ENCODE measurements around the gene COG1. TPM values are rescaled to one million over a fixed set of nuclear protein-coding genes. Genes with fewer than 3 reads are reported as not detected.

COG1 gene
- total RNA-seq, 1 donor from 2014 or later = 27.8 TPM

- H3K27me3 Mint-ChIP-seq (ENCODE audit: unreplicated experiment) = peaks cover 2% of the 10 kb centered on the region
- DNase-seq (ENCODE audit: low spot score) = no peak
- H3K36me3 Mint-ChIP-seq (ENCODE audit: low read depth, unreplicated experiment) = peaks cover 3% of the 10 kb centered on the region
- H3K4me3 Mint-ChIP-seq (ENCODE audit: unreplicated experiment) = no peak overlapping the region
- no peak overlapping the region for H3K27ac Mint-ChIP-seq (ENCODE audit: unreplicated experiment)
- H3K4me1 Mint-ChIP-seq (ENCODE audit: unreplicated experiment) = peaks cover 12% of the 10 kb centered on the region
- no peaks in the 10 kb centered on the region for H3K9me3 Mint-ChIP-seq (ENCODE audit: unreplicated experiment)
- TF ChIP-seq CTCF (IDR thresholded peaks at IDR 0.05; ENCODE audit: unreplicated experiment) = no peak
Observed at GRCh38 chr17:73166731-73167581, 25.9 kb upstream of the COG1 start.

- H3K4me1 Mint-ChIP-seq (ENCODE audit: unreplicated experiment) = peaks cover 8% of the 10 kb centered on the region
- H3K9me3 Mint-ChIP-seq (ENCODE audit: unreplicated experiment) = no peaks in the 10 kb centered on the region
- DNase-seq (ENCODE audit: low spot score) = no peak
- peaks cover 2% of the 10 kb centered on the region for H3K27me3 Mint-ChIP-seq (ENCODE audit: unreplicated experiment)
- TF ChIP-seq CTCF (IDR thresholded peaks at IDR 0.05; ENCODE audit: unreplicated experiment) = no peak
- H3K4me3 Mint-ChIP-seq (ENCODE audit: unreplicated experiment) = no peak overlapping the region
- no peak overlapping the region for H3K27ac Mint-ChIP-seq (ENCODE audit: unreplicated experiment)
- H3K36me3 Mint-ChIP-seq (ENCODE audit: low read depth, unreplicated experiment) = peaks cover 3% of the 10 kb centered on the region
Observed at GRCh38 chr17:73168667-73169066, 24.2 kb upstream of the COG1 start.

GRCh38 chr17:73170324-73170723 is 22.5 kb upstream of the COG1 start:
- DNase-seq (ENCODE audit: low spot score) = no peak
- Mint-ChIP-seq H3K27ac (ENCODE audit: unreplicated experiment) (no peak overlapping the region), H3K4me1 (ENCODE audit: unreplicated experiment) (peaks cover 5% of the 10 kb centered on the region), H3K27me3 (ENCODE audit: unreplicated experiment) (no peaks in the 10 kb centered on the region), H3K36me3 (ENCODE audit: low read depth, unreplicated experiment) (peaks cover 3% of the 10 kb centered on the region), H3K9me3 (ENCODE audit: unreplicated experiment) (no peaks in the 10 kb centered on the region), H3K4me3 (ENCODE audit: unreplicated experiment) (no peak overlapping the region)
- TF ChIP-seq CTCF (IDR thresholded peaks at IDR 0.05; ENCODE audit: unreplicated experiment) = no peak

- Mint-ChIP-seq H3K4me1 (ENCODE audit: unreplicated experiment) (no peaks in the 10 kb centered on the region), H3K36me3 (ENCODE audit: low read depth, unreplicated experiment) (peaks cover 3% of the 10 kb centered on the region), H3K27ac (ENCODE audit: unreplicated experiment) (no peak overlapping the region), H3K4me3 (ENCODE audit: unreplicated experiment) (no peak overlapping the region), H3K9me3 (ENCODE audit: unreplicated experiment) (no peaks in the 10 kb centered on the region), H3K27me3 (ENCODE audit: unreplicated experiment) (no peaks in the 10 kb centered on the region)
- DNase-seq (ENCODE audit: low spot score) = no peak
- no peak for TF ChIP-seq CTCF (IDR thresholded peaks at IDR 0.05; ENCODE audit: unreplicated experiment)
Observed at GRCh38 chr17:73172252-73172651, 20.6 kb upstream of the COG1 start.

- no peak overlapping the region for H3K4me3 Mint-ChIP-seq (ENCODE audit: unreplicated experiment)
- no peak for TF ChIP-seq CTCF (IDR thresholded peaks at IDR 0.05; ENCODE audit: unreplicated experiment)
- H3K4me1 Mint-ChIP-seq (ENCODE audit: unreplicated experiment) = no peaks in the 10 kb centered on the region
- no peak overlapping the region for H3K27ac Mint-ChIP-seq (ENCODE audit: unreplicated experiment)
- H3K27me3 Mint-ChIP-seq (ENCODE audit: unreplicated experiment) = peaks cover 4% of the 10 kb centered on the region
- H3K36me3 Mint-ChIP-seq (ENCODE audit: low read depth, unreplicated experiment) = peaks cover 3% of the 10 kb centered on the region
- no peaks in the 10 kb centered on the region for H3K9me3 Mint-ChIP-seq (ENCODE audit: unreplicated experiment)
- DNase-seq (ENCODE audit: low spot score) = no peak
Observed at GRCh38 chr17:73174126-73174525, 18.7 kb upstream of the COG1 start.
